Fibroblast of mammary gland (primary cell): ENCODE measurements around the gene SP140.

Experiments used
- DNase-seq: peaks from one replicate; pipeline ENCODE4 v3.0.0-alpha.2; 2010; ENCODE audit warnings: low read depth
- H3K4me3 ChIP-seq: 2 replicates; pipeline ENCODE4 v1.5.1; 2011; ENCODE audit warnings: low read depth, mild to moderate bottlenecking, low read length, moderate library complexity; ENCODE audit not compliant: control insufficient read depth
- CTCF ChIP-seq: conservative IDR thresholded peaks from 2 replicates; pipeline ENCODE4 v1.5.1; 2011; ENCODE audit warnings: low read depth, low read length, inconsistent platforms; ENCODE audit not compliant: control insufficient read depth, insufficient read depth

The SP140 gene

GRCh38 chr2:230362030-230362691 lies 136.6 kb downstream of the SP140 start:
- H3K4me3 ChIP-seq, result no peak overlapping the region
- DNase-seq, result no peak
- TF ChIP-seq CTCF, result no peak
